OCI-LY1 (cell line): Measurements from ENCODE around the gene CA5A.

Experiments
- EZH2 ChIP-seq: fragments of 200-600 bp; sonication (generic), shearing (Covaris generic); IDR thresholded peaks from 2 replicates; pipeline ENCODE4 v1.8.0; 2017; ENCODE audit warnings: borderline replicate concordance, mixed run types, mild to moderate bottlenecking, antibody characterized with exemption, low read length, moderate library complexity, mixed read lengths
- TF ChIP-seq, protein P1 (sequence below): fragments of 200-600 bp; sonication (generic), shearing (Covaris generic); IDR thresholded peaks from 2 replicates; pipeline ENCODE4 v1.5.1; 2017; ENCODE audit warnings: mild to moderate bottlenecking, antibody characterized with exemption, low read length, moderate library complexity, mixed read lengths

GRCh38 chr16:87914812-87915211 is 21.5 kb downstream of the CA5A start:
- TF ChIP-seq, protein P1, sequence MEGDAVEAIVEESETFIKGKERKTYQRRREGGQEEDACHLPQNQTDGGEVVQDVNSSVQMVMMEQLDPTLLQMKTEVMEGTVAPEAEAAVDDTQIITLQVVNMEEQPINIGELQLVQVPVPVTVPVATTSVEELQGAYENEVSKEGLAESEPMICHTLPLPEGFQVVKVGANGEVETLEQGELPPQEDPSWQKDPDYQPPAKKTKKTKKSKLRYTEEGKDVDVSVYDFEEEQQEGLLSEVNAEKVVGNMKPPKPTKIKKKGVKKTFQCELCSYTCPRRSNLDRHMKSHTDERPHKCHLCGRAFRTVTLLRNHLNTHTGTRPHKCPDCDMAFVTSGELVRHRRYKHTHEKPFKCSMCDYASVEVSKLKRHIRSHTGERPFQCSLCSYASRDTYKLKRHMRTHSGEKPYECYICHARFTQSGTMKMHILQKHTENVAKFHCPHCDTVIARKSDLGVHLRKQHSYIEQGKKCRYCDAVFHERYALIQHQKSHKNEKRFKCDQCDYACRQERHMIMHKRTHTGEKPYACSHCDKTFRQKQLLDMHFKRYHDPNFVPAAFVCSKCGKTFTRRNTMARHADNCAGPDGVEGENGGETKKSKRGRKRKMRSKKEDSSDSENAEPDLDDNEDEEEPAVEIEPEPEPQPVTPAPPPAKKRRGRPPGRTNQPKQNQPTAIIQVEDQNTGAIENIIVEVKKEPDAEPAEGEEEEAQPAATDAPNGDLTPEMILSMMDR = no peak
- TF ChIP-seq EZH2 = no peak
